Karpas-422 (cell line): ENCODE data around the gene RUNX2. TPM values are rescaled to one million over a fixed set of nuclear protein-coding genes. Genes with fewer than 3 reads are reported as not detected.

Source experiments
- DNase-seq: peaks from one replicate; pipeline ENCODE4 v3.0.0-alpha.2; 2015
- H2AFZ ChIP-seq: fragments of 200-600 bp; sonication (generic); 2 replicates; pipeline ENCODE4 v1.6.1; 2014; ENCODE audit warnings: antibody characterized with exemption, low read length, mixed read lengths
- H3K27ac ChIP-seq: fragments of 200-600 bp; sonication (generic); 2 replicates; pipeline ENCODE4 v1.5.1; 2014; ENCODE audit warnings: mild to moderate bottlenecking, low read length, moderate library complexity
- H3K27me3 ChIP-seq: fragments of 200-600 bp; sonication (generic); 2 replicates; pipeline ENCODE4 v1.6.1; 2014; ENCODE audit warnings: low read length, mixed read lengths
- H3K36me3 ChIP-seq: fragments of 200-600 bp; sonication (generic); 2 replicates; pipeline ENCODE4 v1.6.1; 2014; ENCODE audit warnings: low read length, mixed read lengths; ENCODE audit not compliant: insufficient read depth
- H3K4me1 ChIP-seq: fragments of 200-600 bp; sonication (generic); 2 replicates; pipeline ENCODE4 v1.6.1; 2014; ENCODE audit warnings: mild to moderate bottlenecking, low read length, mixed read lengths
- H3K4me2 ChIP-seq: fragments of 200-600 bp; sonication (generic); 2 replicates; pipeline ENCODE4 v1.6.1; 2014; ENCODE audit warnings: low read length, low read depth, mild to moderate bottlenecking; ENCODE audit not compliant: poor library complexity, severe bottlenecking
- H3K4me3 ChIP-seq: fragments of 200-600 bp; sonication (generic); 2 replicates; pipeline ENCODE4 v1.5.1; 2014; ENCODE audit warnings: mild to moderate bottlenecking, antibody characterized with exemption, low read length, mixed read lengths
- H3K79me2 ChIP-seq: fragments of 200-600 bp; sonication (generic); 2 replicates; pipeline ENCODE4 v1.6.1; 2014; ENCODE audit warnings: mild to moderate bottlenecking, low read length, mixed read lengths
- H3K9ac ChIP-seq: fragments of 200-600 bp; sonication (generic); 2 replicates; pipeline ENCODE4 v1.6.0; 2014; ENCODE audit warnings: low read length
- H3K9me2 ChIP-seq: fragments of 200-600 bp; sonication (generic), shearing (Covaris generic); replicated peaks from 2 replicates; pipeline ENCODE4 v1.6.0; 2014; ENCODE audit warnings: mild to moderate bottlenecking, low read length, moderate library complexity; ENCODE audit not compliant: insufficient read depth
- H3K9me3 ChIP-seq: fragments of 300-700, 200-600 bp; sonication (generic); 2 replicates; pipeline ENCODE4 v1.6.1; 2014; ENCODE audit warnings: low read length, mixed read lengths
- H4K20me1 ChIP-seq: fragments of 200-600 bp; sonication (generic); 2 replicates; pipeline ENCODE4 v1.6.1; 2014; ENCODE audit warnings: mild to moderate bottlenecking, antibody characterized with exemption, low read length, low read depth; ENCODE audit not compliant: insufficient read depth
- total RNA-seq: library from RNA; depleted of rRNA; stranded (reverse); fragments of >200 nt; shearing (Covaris generic); gene quantifications from 2 replicates; pipeline ENCODE4 v1.2.3, GENCODE V29; 2014; ENCODE audit warnings: low replicate concordance

RUNX2 gene
- total RNA-seq, 1 experiment from 2014 or later, result 0.19 TPM

- Histone ChIP-seq H3K36me3 (no peaks in the 10 kb centered on the region), H3K9me2 (no peaks in the 10 kb centered on the region), H3K4me2 (no peak overlapping the region), H3K4me1 (no peaks in the 10 kb centered on the region), H3K4me3 (no peak overlapping the region), H3K9ac (no peak overlapping the region), H3K27ac (no peak overlapping the region), H4K20me1 (no peaks in the 10 kb centered on the region), H2AFZ (no peak overlapping the region), H3K9me3 (no peaks in the 10 kb centered on the region), H3K27me3 (no peaks in the 10 kb centered on the region), H3K79me2 (no peaks in the 10 kb centered on the region)
- DNase-seq, result no peak
These were observed 167.4 kb downstream of the RUNX2 start for GRCh38 chr6:45495429-45496084.

GRCh38 chr6:45496085-45496433 lies 167.9 kb downstream of the RUNX2 start:
- Histone ChIP-seq H2AFZ (no peak overlapping the region), H3K27ac (no peak overlapping the region), H3K9ac (no peak overlapping the region), H3K79me2 (no peaks in the 10 kb centered on the region), H3K4me3 (no peak overlapping the region), H3K9me2 (no peaks in the 10 kb centered on the region), H3K27me3 (no peaks in the 10 kb centered on the region), H3K4me2 (no peak overlapping the region), H3K9me3 (no peaks in the 10 kb centered on the region), H3K4me1 (no peaks in the 10 kb centered on the region), H3K36me3 (no peaks in the 10 kb centered on the region), H4K20me1 (no peaks in the 10 kb centered on the region)
- DNase-seq, result no peak

- no peaks in the 10 kb centered on the region for H3K27me3 ChIP-seq
- no peaks in the 10 kb centered on the region for H3K79me2 ChIP-seq
- no peak overlapping the region for H3K27ac ChIP-seq
- H3K9me2 ChIP-seq, result no peaks in the 10 kb centered on the region
- H3K9me3 ChIP-seq, result no peaks in the 10 kb centered on the region
- H3K36me3 ChIP-seq, result no peaks in the 10 kb centered on the region
- H3K4me2 ChIP-seq, result no peak overlapping the region
- no peaks in the 10 kb centered on the region for H3K4me1 ChIP-seq
- H3K9ac ChIP-seq, result no peak overlapping the region
- no peaks in the 10 kb centered on the region for H4K20me1 ChIP-seq
- no peak for DNase-seq
- H3K4me3 ChIP-seq, result no peak overlapping the region
- H2AFZ ChIP-seq, result no peak overlapping the region
These were observed 170.5 kb downstream of the RUNX2 start for GRCh38 chr6:45498591-45498990.

GRCh38 chr6:45500924-45501816 lies 173.0 kb downstream of the RUNX2 start:
- Histone ChIP-seq H3K9me2 (no peaks in the 10 kb centered on the region), H2AFZ (no peak overlapping the region), H3K9me3 (no peaks in the 10 kb centered on the region), H3K79me2 (no peaks in the 10 kb centered on the region), H3K4me3 (no peak overlapping the region), H3K27me3 (no peaks in the 10 kb centered on the region), H3K4me2 (no peak overlapping the region), H3K9ac (no peak overlapping the region), H3K27ac (no peak overlapping the region), H3K36me3 (no peaks in the 10 kb centered on the region), H3K4me1 (peaks cover 5% of the 10 kb centered on the region), H4K20me1 (no peaks in the 10 kb centered on the region)
- peak; percentile 85 for DNase-seq

GRCh38 chr6:45502456-45502855 lies 174.3 kb downstream of the RUNX2 start:
- Histone ChIP-seq H2AFZ (no peak overlapping the region), H3K9me3 (no peaks in the 10 kb centered on the region), H3K4me1 (peaks cover 5% of the 10 kb centered on the region), H3K9ac (no peak overlapping the region), H3K4me3 (no peak overlapping the region), H3K9me2 (no peaks in the 10 kb centered on the region), H3K27me3 (no peaks in the 10 kb centered on the region), H4K20me1 (no peaks in the 10 kb centered on the region), H3K36me3 (no peaks in the 10 kb centered on the region), H3K79me2 (no peaks in the 10 kb centered on the region), H3K4me2 (no peak overlapping the region), H3K27ac (no peak overlapping the region)
- no peak for DNase-seq

GRCh38 chr6:45504947-45505346 lies 176.8 kb downstream of the RUNX2 start:
- Histone ChIP-seq H3K36me3 (no peaks in the 10 kb centered on the region), H3K27me3 (no peaks in the 10 kb centered on the region), H3K4me2 (no peak overlapping the region), H3K9me2 (no peaks in the 10 kb centered on the region), H3K9ac (no peak overlapping the region), H2AFZ (no peak overlapping the region), H4K20me1 (no peaks in the 10 kb centered on the region), H3K27ac (no peak overlapping the region), H3K4me1 (peaks cover 5% of the 10 kb centered on the region), H3K79me2 (no peaks in the 10 kb centered on the region), H3K4me3 (no peak overlapping the region), H3K9me3 (no peaks in the 10 kb centered on the region)
- DNase-seq, result no peak

GRCh38 chr6:45505470-45505869 lies 177.3 kb downstream of the RUNX2 start:
- H3K27ac ChIP-seq, result no peak overlapping the region
- H3K9ac ChIP-seq, result no peak overlapping the region
- no peak overlapping the region for H2AFZ ChIP-seq
- H3K4me2 ChIP-seq, result no peak overlapping the region
- DNase-seq, result no peak
- no peaks in the 10 kb centered on the region for H4K20me1 ChIP-seq
- no peak overlapping the region for H3K4me3 ChIP-seq
- no peaks in the 10 kb centered on the region for H3K79me2 ChIP-seq
- H3K9me3 ChIP-seq, result no peaks in the 10 kb centered on the region
- no peaks in the 10 kb centered on the region for H3K9me2 ChIP-seq
- H3K27me3 ChIP-seq, result no peaks in the 10 kb centered on the region
- H3K4me1 ChIP-seq, result peaks cover 5% of the 10 kb centered on the region
- H3K36me3 ChIP-seq, result no peaks in the 10 kb centered on the region

- DNase-seq, result no peak
- Histone ChIP-seq H3K27ac (no peak overlapping the region), H3K9me2 (no peaks in the 10 kb centered on the region), H3K79me2 (no peaks in the 10 kb centered on the region), H3K36me3 (no peaks in the 10 kb centered on the region), H3K4me3 (no peak overlapping the region), H3K4me1 (peaks cover 5% of the 10 kb centered on the region), H4K20me1 (no peaks in the 10 kb centered on the region), H3K27me3 (no peaks in the 10 kb centered on the region), H3K9ac (no peak overlapping the region), H3K4me2 (no peak overlapping the region), H2AFZ (no peak overlapping the region), H3K9me3 (no peaks in the 10 kb centered on the region)
These were observed 179.1 kb downstream of the RUNX2 start for GRCh38 chr6:45507186-45507585.
